HG02840 (cell line): ENCODE measurements around the gene GPC6.

Source experiments
- ATAC-seq: cut with Tn5 transposase; IDR thresholded peaks from one replicate; pipeline ENCODE4 v1.9.1; 2021; ENCODE audit warnings: mild to moderate bottlenecking, moderate library complexity, moderate number of reproducible peaks; ENCODE audit not compliant: unreplicated experiment, low FRiP score

Gene GPC6

DNA sequence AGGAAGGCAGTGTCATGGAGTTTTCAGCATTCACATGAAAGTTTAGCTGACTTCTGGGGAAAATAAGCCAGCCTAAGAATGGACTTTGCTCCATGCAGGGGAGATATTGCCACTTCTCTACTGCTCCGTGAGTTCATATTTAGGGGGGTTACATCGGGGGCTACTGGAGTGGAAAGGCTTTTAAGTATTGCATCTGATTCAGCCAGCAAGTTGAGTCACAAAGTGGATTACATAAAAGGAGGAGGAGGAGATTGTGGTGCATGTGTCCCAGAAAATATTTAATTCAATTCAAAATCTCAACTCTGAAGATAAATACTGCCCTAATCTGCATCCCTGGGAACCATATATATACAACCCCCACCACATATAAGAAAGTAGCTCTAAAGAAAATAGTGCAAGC is 635.7 kb downstream of the GPC6 start:
- ATAC-seq, result no peak

DNA sequence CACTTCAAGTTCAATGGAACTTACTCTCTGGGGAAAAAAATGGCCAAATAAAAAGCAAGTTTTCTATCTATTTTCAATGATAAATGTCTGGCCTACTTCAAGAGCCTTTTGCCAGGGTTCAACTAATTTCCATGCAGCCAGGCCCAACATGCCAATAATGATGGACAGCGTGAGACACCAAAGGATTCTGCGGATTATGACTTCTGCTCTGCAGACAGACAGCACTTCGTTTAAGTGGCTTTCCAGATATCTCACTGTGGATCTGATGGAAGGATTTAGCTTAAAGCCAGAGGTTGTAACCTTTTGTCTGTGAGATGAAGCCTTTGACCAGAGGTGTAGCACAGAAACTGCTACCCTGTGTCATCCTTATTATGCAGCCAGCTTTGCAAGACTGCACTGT is 638.6 kb downstream of the GPC6 start:
- ATAC-seq, result no peak

DNA sequence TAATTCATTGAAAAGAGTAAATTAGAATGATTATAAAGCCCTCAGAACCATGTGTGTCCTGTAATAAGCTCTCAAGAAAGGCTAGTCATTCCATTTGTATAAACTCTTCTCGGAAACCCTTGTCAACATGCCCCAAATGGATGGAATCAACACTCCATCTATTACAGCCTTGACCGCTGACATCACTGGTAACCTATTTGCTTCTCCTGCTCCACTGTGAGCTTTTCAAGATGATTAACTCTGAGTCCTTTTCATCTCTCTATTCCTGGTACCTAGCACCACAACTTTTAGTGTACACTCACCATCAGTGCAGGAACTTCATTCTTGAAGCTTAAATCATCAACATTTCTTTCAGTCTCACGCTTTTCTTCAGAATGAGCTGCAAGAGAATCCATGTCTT is 640.9 kb downstream of the GPC6 start:
- ATAC-seq, result no peak

DNA sequence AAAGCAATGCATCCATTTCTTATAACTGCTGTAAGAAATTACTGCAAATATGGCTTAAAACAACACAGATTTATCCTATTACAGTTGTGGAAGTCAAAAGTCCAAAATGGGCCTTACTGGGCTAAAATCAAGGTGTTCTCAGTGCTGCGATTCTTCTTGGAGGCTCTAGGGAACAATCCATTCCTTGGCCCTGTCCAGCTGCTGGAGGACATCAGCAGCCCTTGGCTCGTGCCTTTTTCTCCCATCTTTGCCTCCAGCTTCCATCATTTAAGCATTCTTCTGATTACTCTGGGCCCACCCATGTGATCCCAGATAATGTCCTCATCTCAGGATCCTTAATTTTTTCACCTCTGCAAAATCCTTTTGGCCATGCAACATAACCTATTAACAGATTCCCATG is 645.8 kb downstream of the GPC6 start:
- no peak for ATAC-seq

DNA sequence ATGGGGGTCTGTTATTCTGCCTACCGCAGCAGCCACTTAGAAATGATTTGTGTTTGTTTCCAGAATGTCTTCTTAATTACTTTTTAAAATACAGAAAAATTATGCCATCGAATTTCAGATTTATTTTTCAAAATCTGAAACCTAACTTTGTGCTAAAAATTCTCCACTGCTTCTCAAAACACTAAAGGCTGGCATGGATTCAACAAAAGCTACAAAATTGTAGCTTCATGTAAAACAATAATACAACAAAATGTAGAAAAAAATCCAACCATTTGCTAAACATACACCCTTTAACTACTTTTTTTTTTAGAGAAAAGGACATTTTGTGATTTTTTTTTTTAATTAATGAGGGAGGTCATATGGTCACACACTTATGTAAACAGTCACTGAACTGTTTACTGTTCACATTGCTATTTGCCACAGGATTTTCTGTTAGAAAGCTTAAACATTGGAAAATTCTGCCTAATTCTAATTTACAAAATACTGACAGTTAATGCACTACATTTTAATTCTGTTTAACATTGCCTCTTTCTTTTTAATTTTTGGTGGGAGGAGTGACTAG is 646.3 kb downstream of the GPC6 start:
- ATAC-seq, result no peak

DNA sequence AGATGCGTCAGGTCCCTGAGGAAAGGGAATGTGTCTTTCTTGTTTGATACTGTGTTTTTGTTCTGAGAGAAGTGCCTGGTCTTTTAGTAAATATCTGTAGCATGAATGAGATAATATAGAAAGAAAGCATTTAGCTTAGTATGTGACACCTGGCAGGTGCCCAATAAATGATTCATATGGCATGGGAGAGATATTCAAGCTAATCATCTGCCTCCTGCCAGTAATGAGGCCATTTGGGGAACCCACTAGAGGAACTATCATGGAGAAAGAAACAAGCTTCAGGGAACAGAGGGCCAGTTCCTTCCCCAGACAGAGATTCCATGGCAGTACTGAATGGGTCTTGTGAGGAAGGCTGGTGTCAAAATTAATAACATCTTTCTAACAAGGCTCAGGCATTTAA is 648.9 kb downstream of the GPC6 start:
- no peak for ATAC-seq

DNA sequence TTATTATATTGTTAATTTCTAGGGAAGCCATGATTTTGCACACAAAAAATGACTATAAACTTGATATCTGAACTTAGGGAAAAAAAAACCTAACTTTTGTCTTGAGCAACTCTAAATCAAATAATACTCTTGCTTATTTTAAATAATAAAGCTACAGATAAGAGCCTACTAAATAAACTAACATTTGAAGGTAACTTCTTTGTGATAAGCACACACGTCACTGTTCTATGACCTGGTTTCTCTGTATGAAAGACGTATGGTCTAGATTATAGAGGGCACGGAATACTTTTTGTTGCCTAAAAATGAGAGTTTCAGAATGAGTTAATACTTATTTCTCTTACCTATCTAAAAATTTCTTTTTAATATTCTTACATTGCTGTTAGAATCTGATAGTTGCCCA is 649.6 kb downstream of the GPC6 start:
- ATAC-seq, result no peak

DNA sequence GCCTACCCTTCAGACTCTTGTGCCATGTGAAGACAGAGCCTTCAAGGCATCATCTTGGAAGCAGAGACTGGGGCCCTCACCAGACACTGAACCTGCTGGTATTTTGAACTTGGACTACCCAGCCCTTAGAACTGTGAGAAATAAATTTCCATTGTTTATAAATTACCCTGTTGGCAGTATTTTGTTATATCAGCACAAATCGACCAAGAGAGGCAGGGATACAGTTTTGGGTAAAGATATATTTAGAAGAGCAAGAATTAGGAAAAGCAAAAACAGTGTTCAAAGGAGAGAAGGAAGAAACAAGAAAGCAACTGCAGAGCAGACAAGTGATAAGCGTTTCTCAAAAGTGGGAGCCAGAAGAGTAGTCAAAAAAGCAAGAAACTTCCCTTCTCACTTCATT is 652.1 kb downstream of the GPC6 start:
- ATAC-seq, result no peak

DNA sequence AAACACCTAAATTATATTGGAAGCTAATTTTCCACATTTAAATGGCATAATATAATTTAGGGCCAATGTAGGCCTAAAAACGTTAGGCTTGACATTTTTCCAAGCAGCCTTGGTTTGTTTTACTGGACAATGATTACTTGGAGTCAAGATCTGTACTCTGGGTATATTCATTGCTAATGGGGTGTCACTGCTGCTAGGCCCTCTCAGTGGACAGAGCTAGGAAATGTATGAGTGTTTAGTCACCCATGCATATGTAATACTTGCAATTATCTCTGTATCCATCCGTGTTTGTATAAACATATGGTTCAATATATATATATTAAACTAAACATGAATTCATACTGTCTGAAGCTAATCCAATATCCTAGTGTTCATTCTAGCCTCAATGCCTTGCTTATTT is 654.8 kb downstream of the GPC6 start:
- ATAC-seq, result no peak

DNA sequence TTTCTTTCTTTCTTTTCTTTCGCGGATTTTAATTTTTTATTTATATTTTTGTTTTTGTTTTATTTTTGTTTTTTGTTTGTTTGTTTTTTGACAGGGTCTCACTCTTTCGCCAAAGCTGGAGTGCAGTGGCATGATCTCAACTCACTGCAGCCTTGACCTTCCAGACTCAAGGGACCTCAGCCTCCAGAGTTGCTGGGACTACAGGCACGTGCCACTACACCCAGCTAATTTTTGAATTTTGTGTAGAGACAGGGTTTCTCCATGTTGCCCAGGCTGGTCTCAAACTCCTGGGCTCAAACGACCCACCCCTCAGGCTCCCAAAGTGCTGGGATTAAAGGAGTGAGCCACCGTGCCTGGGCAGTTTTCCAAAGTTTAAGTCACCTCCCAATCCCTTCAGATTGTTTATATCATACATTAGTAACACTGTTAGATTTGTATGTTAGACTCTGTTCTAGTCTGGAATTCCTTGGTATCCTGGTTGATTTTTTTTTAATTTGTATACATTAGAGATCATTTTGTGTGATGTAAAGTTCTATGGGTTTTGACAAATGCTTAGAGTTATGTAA is 655.6 kb downstream of the GPC6 start:
- ATAC-seq, result no peak

DNA sequence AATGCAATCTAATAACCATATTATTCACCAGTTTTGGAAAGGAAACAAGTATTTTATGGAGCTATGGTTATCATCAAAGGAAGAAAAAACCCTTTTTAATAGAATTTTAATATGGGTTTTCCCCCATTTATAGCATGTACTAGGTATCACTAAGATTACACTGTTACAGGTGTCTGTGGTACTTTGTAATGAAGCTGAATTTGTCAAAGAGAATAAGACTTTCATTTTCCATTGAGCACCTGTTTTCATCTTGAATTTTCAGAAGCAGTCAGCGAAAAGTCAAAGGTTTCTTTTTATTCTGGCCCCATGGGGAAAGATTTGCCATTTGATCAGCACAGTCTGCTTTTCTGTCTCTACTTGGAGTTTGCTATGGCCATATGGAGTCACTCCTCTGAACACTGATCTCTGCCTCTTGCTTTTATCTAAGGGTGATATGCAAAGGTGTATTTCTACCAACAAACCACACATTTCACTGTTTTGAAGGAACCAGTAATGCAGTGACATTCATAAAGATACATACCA is 662.9 kb downstream of the GPC6 start:
- no peak for ATAC-seq

DNA sequence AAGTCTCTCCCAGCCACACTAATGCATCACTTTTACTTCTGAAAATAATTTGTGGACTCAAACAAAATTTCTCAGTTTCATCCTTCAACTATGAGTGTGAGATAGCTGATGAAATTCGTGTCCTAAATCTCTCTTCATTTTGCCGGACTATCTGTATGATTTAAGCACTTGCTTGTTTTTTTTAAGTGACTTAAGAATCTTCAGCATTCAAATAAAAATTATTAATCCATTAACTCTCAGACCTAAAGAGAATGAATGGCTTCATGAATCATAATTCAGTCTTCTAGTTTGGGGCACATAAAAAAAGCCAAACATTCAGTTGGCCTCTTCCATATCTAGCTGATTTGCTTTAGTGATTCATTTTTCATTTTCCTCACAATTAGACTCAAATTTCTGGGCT is 673.4 kb downstream of the GPC6 start:
- ATAC-seq, result no peak

DNA sequence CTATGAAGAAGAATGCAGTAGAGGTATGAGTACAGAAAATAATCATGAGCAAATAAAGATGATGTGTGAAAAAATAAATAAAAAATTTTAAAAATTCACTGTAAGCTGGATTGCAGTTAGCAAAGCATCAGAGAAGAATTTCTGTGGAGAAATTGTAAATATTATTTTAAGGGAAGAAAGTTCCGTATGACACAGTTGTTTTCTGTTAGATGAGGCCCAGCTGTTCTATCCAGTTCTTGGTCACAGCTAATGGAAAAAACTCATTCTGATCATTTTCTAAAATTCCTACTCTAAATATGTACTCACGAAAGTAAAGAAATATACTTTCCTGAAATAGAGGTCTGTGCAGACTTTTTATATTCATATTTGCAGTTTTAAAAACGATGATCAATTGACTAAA is 674.1 kb downstream of the GPC6 start:
- no peak for ATAC-seq

DNA sequence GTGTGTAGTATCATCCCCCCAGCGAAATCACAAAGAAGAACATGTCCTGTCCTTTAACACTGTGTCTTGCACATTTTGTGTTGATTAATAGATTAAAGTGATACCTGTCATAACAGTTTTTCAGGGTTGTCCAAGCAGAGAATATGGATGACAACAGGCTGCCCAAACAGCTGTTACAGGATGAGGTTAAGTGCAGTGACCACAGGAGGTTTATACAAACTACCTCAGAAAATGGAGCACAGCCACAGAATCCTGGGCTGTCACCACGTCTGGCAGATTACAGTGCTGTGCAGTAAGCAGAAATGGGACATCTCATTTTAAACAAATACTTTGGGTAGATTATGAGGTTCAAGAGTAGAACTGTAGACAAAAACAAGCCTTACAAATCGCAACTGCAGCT is 677.3 kb downstream of the GPC6 start:
- no peak for ATAC-seq

DNA sequence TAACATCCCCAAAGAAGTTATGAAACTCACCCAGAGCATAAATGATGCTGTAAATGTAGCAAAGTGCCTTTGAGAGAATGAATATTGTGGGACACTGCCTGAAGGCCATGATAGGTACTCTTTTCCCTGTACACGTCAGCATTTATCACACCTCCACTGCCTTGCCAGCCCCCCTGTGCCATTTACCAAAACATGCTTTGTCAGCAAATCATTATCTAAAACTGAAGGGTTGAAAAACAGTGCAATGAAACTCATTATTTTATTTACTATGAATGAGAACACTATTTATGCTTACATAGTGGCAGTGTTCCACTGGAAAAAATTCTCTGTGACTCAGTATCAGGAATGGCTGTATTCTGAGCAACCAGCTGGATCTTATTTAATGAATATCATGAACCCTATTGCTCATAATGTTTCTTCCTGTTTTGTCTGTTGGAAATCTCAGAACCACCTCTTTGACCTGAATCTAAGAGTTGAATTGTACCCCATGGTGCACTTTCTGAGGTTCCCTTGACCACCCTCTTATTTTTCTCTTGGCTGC is 688.7 kb downstream of the GPC6 start:
- no peak for ATAC-seq

DNA sequence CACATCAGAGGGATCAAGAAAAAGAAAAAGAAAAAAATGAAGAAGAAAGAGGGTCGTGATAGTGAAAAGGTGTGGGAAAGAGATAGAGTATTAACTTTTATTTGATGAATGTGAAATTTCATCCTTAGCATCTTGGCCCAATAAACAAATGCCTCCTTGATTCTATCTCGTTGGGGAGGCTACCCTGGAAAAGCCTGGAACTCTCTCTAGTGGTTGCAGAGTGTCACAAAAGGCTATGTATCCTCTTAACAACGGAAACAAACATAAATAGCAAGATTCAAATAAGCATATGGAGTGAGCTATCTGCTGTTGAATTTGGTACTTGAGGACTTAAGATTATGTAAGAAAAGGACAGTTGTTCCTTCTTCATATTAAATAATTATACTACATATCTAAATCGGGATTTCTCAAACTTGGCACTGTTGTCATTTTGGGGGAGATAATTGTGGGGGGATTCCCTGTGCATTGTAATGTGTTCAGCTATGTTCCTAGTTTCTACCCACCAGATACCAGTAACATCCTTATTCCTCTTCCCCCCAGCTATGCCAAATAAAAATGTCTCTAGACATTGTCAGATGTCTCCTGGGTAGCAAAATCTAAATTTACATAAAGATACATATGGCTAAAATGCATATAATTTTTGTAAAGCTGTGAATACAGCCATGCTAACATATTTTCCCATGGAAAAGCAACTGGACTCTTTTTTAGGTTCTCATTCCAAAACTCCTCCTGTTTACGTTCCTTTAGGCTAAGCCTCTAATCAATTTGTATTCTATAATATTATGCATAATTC is 695.7 kb downstream of the GPC6 start:
- ATAC-seq, result no peak

DNA sequence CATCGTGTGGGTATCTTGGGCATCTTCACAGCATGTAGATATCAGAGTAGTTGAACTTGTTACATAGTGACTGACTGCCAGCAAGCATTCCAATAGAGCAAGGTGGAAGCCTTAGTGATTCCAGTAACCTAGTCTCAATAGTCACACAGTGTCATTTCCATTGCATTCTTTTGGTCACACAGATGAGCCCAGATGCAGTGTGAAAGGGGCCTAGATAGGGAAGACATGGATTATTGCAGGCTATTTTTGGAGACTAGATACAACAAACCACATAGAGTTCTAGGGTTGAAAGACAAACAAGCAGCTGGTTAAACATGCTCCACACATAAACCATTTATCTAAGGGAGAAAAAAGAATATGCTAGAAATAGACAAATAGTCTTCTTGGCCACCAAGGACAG is 699.4 kb downstream of the GPC6 start:
- no peak for ATAC-seq

DNA sequence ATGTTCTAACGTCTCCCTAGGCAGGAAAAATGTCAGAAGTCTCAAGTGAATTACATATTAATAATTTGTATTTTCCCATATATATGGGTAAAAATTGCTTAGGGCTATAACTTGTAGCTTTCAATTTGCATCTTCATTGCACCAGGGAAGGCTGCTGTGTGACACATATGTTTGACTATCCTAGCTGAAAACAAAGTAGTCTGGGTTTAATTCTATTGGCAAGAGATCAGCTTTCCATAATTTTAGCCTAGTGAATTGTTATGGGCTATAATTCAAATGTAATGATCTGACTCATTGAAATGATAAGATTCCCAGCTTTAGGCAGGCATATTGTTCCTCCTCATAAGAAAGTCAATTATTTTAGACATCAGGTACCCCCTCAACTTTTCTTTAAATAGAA is 699.8 kb downstream of the GPC6 start:
- no peak for ATAC-seq

DNA sequence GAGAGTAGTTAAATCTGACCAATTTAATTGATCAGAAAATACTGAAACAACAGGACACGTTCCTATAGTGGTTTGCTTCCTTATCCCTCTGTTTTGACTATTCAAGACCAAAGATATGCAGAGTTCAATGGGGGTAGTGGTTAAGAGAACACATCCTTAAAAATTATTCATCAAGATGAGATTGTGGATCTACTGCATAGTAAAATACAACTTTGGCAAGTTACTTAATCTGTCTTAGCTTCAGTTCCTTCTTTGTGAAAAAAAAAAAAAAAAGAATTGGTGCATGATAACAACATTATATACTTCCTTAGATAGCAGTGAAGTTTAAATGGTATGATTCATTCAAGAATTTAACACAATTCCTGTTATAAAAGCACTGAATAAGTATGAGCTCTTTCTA is 700.8 kb downstream of the GPC6 start:
- no peak for ATAC-seq

DNA sequence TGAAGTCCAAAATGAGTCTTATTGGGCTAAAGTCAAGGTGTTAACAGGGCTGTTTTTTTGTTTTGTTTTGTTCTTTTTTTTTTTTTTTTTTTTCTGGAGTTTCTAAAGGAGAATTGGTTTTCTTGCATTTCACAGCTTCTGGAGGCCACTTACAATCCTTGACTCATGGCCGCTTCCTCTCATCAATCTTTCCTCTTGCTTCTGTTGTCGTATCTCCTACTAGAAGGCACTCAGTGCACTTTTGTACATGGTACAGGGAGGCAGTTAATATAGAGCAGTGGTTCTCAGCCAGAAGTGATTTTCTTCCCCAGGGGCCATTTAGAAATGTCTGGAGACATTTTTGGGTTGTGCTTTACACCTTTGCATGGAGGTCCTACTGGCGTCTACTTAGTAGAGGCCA is 706.3 kb downstream of the GPC6 start:
- no peak for ATAC-seq

DNA sequence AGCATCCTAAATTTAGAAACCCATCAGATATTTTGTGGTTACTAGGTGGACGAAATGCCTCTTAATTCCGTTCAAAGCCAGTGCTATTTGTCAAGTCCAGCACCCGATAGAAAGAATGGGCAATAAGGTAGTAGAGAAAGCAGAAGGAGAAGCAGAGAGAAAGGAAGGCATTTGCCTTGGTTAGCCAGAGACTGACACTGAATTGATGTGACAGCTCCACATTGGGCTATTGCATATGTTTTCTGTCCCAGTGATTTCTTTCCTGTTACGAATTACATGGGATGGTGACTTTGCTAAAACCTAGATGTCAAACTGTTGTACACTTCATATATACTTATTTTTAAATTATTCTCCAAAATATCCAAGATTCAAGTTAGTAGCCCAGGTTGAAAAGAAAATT is 710.3 kb downstream of the GPC6 start:
- no peak for ATAC-seq

DNA sequence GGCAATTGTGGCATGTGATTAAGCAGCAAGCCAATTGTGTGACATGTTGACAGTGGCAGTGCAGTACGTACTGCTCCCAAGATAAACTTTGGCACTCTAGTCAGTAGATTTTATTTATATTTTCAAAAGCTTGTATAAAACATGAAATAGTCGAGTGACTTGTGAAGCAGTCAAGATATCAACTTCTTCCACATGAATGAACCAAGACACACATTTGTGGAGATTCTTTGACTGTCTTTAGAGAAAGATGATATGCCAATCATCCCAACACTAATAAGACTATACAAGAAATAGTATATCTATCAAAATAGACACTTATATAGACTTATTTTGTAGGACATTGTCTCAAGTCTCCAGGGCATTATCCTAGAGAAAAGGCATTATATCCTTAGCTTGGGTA is 714.8 kb downstream of the GPC6 start:
- ATAC-seq, result no peak
